Activated CD8-positive, alpha-beta memory T cell treated with anti-CD3 and anti-CD28 coated beads for 24 hours (primary cell): ENCODE data around the gene FPR1.

ENCODE experiments used
- DNase-seq: peaks from one replicate; pipeline ENCODE4 v3.0.0-alpha.2; 2020

The FPR1 gene

DNA sequence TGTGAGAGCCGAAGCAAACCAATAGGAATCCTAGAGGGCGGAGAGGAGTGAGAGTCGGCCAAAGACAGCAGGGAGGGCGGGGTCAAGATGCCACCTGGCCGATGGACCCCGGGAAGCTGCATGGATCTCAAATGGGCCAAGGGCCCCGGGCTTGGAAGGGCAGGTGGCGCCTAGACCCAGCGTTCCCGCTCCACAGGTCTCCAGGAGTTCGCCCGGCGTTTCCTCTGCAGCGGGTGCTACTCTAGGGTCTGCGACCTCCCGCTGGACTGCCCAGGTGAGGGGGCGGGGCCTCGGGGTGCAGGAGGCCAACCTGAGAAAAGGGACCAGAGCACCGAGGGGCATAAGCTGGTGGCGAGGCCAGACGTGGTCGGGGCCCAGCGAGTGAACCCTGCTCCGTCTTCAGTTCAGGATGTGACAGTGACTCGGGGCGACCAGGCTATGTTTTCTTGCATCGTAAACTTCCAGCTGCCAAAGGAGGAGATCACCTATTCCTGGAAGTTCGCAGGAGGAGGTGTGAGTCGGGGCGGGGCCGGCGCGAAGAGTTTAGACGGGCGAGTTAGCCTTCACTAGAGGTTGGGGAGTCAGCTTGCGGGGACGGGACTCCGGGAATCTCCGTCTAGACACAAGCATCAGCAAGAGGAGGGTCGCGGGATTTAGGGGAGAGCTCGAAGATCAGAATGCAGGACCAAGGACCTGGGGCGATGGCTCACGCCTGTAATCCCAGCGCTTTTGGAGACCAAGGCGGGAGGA is 48.7 kb downstream of the FPR1 start:
- DNase-seq, result no peak

DNA sequence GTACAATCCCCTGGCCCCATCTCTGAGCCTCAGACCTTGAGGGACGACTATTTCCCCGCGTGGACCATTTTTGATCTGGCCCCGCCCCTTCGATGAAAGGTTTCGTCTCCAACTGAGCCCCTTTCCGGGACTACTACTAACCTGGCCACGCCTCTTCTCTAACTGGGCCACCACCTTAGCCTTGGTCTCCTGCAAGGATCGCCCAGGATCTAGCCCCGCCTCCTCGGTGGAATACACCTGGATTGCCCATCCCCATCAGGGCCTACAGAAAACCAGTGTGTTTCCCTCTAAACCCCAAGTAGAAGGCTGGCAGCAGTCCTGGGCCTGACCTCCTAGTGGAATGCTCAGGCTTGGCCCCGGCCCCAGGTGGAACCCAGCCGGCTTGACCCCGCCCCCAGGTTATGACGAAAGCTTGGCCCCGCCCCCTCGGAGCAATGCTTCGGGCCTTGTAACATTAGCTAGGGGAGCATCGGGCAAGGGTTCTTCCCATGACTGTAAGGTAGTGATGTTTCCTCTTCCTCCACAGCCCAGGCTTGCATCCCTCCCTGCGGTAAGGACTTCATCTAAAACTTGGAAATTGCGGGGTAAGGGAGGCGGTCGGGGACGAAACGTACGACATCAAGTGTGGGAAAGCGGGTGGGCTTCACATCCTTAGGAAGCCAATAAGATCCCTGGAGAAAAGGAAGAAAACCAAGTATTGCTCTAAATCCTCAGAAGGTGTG is 49.4 kb downstream of the FPR1 start:
- peak; percentile 75 for DNase-seq

DNA sequence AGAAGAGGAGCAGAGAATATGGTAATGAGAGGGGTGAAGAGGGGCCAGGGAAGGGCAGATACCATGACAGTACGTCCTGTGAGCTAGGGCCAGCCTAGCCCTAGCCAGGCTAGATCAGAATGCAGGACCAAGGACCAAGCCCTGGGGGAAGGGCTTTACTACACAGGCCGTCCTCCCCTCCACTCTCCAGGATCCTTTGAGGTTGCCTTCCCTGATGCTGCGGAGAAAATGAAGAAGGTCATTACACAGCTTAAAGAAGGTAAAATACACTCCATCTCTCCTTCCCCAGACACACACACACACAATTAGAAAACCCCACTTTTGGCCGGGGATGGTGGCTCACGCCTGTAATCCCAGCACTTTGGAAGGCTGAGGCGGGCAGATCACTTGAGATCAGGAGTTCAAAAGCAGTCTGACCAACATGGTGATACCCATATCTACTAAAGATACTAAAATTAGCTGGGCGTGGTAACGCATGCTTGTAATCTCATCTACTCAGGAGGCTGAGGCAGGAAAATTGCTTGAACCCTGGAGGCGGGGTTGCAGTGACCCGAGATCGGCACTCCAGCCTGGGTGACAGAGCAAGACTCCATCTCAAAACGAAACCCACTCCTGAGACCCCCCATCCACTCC is 50.1 kb downstream of the FPR1 start:
- no peak for DNase-seq

DNA sequence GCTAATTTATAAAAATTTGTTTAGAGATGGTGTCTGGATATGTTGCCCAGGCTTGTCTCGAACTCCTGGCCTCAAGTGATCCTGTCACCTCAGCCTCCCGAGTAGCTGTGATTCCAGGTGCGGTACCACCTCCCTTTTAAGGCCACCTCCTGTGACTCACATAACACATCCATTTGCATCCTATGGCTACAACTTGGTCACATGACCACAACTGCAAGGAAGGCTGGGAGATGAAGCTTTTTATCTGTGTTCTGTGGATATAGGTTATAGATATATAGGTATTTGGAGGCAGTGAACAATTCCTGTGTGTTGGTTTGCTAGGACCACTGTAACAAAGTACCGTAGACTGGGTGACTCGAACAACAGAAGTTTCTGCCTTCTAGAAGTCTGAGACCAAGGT is 52.5 kb downstream of the FPR1 start:
- no peak for DNase-seq

DNA sequence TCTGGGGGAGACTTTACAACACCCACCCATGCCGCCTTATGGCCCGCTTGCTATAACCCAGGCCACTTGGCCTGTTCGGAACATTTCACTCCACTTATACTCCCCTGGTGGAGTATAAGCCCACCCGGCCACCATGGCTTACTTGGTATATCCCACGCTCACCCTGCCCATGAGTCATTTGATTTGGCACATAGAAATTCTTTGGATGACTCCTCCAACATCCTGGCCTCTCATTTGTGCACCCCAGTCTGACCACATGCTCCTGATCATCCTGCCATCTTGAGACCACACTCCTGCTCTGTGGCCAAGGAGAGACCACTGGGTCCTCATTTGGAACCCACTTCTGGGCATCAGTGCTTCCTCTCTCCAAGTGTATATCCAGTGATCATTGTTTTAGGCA is 53.4 kb downstream of the FPR1 start:
- no peak for DNase-seq

DNA sequence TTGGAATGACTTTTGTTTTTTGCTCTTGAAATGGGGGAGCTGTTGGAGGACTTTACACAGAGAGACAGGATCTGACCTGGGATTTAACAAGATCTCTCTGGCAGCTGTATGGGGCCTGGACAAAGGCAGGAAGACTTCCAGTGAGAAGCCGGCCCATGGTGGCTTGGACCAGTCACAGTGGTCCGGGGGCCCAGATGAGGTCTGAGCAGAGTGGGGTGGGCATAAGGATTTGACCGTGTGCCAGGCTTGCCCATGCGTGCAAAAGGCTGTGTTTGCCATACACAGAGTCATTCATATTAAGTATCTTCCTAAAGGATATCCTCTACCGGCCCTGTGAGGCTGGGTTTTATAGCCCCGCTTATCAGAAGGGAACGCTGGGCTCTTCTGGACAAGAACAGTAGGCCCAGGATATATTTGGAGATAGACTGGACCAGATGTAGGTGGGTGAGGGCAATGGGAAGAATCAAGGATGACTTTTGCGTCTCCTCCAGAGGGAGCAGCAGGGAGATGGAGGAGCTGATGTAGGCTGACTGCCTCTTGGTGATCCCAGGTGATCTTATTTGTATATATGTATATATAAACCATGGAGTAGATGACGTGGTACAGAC is 54.4 kb downstream of the FPR1 start:
- no peak for DNase-seq

DNA sequence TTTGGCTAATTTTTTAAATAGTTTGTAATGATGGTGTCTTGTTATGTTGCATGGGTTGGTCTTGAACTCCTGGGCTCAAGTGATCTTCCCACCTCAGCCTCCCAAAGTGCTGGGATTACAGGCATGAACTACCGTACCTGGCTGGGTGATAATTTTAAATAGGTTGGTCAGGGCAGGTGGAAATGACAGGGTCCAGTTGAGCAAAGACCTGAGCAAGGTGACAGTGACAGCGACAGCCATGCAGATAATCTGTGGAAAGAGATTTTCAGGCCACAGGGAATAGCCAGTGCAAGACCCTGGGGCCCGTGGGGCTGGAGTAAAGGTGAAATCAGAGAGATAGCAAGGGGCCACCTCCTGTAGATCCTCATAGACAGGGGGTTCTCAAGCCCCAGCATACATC is 55.1 kb downstream of the FPR1 start:
- no peak for DNase-seq
